ENCODE results near the gene RSRC1.
"Not testable (repeated sequence)": the region's sequence is repeated elsewhere in the genome, so short reads cannot be mapped to it uniquely, and the experiment has no call there.

RSRC1 gene

DNA sequence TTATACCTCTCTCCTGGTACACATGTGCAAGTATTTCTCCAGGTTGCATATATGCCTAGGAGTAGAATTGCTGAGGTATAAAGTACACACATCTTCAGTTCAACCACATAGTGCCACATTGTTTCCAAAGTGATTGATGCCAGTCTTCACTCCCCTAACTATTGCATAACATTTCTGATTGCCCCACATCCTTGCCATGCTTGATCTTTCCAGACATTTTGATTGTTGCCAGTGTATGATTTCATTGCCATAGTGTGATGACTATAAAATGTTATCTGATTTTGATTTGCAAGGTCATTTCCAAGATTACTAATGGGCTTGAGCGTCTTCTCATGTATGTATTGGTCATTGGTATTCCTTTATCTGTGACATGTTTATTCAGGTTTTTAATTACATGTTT is 400.0 kb downstream of the RSRC1 start:
- TF ChIP-seq, protein P1, sequence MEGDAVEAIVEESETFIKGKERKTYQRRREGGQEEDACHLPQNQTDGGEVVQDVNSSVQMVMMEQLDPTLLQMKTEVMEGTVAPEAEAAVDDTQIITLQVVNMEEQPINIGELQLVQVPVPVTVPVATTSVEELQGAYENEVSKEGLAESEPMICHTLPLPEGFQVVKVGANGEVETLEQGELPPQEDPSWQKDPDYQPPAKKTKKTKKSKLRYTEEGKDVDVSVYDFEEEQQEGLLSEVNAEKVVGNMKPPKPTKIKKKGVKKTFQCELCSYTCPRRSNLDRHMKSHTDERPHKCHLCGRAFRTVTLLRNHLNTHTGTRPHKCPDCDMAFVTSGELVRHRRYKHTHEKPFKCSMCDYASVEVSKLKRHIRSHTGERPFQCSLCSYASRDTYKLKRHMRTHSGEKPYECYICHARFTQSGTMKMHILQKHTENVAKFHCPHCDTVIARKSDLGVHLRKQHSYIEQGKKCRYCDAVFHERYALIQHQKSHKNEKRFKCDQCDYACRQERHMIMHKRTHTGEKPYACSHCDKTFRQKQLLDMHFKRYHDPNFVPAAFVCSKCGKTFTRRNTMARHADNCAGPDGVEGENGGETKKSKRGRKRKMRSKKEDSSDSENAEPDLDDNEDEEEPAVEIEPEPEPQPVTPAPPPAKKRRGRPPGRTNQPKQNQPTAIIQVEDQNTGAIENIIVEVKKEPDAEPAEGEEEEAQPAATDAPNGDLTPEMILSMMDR (IDR thresholded peaks at IDR 0.05; ENCODE audit: low read depth, low read length, missing control alignments), result no peak
- no peak overlapping the region for H3K4me3 ChIP-seq (ENCODE audit: low read depth, low read length)
- no peak for DNase-seq (ENCODE audit: low read depth)

DNA sequence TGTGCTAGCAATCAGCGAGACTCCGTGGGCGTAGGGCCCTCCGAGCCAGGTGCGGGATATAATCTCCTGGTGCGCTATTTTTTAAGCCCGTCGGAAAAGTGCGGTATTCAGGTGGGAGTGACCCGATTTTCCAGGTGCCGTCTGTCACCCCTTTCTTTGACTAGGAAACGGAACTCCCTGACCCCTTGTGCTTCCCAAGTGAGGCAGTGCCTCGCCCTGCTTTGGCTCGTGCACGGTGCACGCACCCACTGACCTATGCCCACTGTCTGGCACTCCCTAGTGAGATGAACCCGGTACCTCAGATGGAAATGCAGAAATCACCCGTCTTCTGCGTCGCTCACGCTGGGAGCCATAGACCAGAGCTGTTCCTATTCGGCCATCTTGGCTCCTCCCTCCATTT is 406.8 kb downstream of the RSRC1 start:
- not testable (repeated sequence) for DNase-seq (ENCODE audit: low read depth); H3K4me3 ChIP-seq (ENCODE audit: low read depth, low read length)

DNA sequence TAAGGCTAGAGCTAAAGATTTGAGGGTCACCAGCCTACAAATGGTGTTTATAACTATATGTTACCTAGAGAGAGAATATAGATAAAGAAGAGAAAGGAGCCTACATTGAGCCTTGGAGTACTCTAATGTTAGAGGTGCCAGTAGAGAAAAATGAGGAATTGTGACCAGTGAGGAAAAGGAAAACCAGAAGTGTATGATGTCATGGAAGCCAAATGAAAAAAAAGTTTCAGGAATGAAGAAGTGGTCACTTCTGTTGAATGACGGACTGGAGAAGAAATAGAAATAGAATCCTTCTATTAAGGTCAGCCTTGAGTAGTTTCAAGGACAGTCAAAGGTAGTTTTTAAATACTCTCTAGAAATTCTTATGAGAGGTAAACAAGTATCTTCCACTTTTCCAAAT is 409.9 kb downstream of the RSRC1 start:
- TF ChIP-seq, protein P1 (IDR thresholded peaks at IDR 0.05; ENCODE audit: low read depth, low read length, missing control alignments), result no peak

DNA sequence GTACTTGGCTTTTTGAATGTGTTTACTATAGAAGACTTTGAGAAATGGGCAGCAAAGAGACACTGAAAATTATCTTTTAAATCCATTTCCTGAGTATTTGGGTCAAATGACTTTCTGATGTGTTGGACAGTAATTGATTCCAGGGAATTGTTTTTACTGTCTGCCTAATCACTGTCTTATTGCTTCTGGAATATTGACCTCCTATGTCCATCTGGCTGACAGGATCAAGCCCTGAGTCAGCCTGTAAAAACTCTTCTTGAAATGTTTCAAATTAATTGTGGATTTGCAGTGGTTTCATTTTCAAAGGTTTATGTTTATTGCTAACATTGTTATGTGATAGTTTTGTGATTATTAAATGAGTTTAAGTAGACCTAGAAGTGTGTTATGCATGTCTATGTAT is 410.5 kb downstream of the RSRC1 start:
- H3K4me3 ChIP-seq (ENCODE audit: low read depth, low read length), result no peak overlapping the region
- TF ChIP-seq, protein P1 (IDR thresholded peaks at IDR 0.05; ENCODE audit: low read depth, low read length, missing control alignments), result no peak
- DNase-seq (ENCODE audit: low read depth), result no peak

More for the DNA sequence above, 409.9 kb downstream of the RSRC1 start:
- DNase-seq (ENCODE audit: low read depth), result no peak
- H3K4me3 ChIP-seq (ENCODE audit: low read depth, low read length), result no peak overlapping the region

DNA sequence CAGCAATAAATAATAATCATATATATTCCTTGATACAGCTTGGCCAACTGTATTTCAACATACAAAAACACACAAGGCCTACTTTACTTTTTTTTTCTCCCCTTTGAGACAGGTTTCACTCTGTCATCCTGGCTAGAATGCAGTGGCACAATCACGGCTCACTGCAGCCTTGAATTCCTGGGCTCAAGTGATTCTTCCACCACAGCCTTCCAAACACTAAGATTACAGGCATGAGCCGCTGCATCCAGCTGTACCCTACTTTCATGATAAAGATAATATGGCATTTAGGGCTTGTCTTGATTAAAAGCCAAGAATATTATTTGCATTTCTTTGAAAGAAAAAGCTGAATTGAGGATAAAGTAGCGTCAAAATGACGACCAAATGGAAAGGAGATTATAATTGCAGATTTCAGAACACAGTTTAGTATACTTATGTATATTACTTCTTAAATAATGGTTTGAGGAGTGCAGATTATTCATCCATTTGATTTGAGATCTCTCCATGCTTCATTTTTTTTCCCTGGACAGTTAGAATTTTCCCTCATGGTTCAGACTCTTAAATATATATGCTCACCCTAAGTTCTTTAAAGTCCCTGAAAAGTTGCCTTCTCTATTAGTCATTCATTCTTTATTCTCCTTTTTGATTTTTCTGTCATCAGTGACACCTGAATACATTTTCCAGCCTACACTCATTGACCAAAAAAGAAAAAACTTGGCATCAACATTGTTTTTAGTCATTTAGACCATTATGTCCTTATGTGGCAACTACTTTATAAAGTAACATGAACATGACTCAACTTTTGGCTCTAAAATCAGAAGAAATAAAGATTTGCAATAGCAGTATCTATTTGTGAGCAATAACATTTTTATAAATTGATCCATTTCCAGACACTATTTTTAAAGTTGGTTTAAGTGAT is 412.6 kb downstream of the RSRC1 start:
- no peak overlapping the region for H3K4me3 ChIP-seq (ENCODE audit: low read depth, low read length)
- no peak for DNase-seq (ENCODE audit: low read depth)
- TF ChIP-seq, protein P1 (IDR thresholded peaks at IDR 0.05; ENCODE audit: low read depth, low read length, missing control alignments), result no peak

DNA sequence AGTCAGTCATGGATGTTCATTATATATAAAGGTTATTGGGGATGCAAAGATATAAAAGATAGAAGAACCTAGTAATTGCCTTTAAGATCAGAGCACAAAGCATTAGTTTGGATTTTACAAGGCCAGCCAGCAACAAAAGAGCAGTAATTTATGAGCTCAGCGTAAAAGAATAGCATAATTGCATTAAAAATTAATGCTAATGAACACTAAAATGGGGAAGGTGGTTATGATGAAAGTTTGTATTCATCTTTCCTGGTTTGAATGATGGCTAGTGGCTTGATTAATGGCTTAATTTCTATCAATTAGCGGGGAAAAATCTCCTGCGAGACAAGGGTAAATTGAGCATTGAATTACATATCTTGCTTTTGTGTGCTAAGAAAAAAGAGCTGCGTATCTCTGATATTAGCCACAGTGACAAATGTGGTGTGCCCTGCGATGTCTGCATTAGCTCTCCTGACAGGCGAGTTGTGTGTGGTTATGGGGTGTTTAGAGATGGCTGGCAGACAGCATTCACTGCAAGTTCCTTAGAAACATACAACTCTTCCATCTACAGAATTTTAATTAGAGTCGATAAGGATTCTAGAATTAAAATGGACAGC is 418.3 kb downstream of the RSRC1 start:
- DNase-seq (ENCODE audit: low read depth), result no peak
- no peak overlapping the region for H3K4me3 ChIP-seq (ENCODE audit: low read depth, low read length)
- TF ChIP-seq, protein P1 (IDR thresholded peaks at IDR 0.05; ENCODE audit: low read depth, low read length, missing control alignments), result no peak

DNA sequence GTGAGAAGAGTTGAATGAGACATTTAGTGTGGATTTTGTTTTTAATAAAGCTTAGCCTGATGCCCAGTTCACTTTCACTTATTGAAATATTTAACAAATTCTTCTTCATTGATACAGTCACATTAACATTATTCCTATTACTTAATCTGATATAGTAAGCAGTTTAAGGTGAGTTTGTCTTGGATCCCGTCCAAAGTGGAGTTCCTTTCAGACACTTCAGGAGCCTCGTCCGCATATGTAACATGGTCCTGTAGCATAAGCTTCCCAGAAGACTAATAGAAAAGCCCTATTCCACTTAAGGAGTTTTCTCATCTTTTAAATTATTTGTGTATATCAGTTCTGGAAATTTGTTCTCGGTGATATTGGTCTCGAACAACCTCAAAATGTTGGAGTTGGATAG is 421.4 kb downstream of the RSRC1 start:
- no peak for DNase-seq (ENCODE audit: low read depth)
- no peak overlapping the region for H3K4me3 ChIP-seq (ENCODE audit: low read depth, low read length)
- TF ChIP-seq, protein P1 (IDR thresholded peaks at IDR 0.05; ENCODE audit: low read depth, low read length, missing control alignments), result no peak

Measured in GM12864 (cell line).